ENCODE data around the gene DOCK7. TPM values are rescaled to one million over a fixed set of nuclear protein-coding genes. Genes with fewer than 3 reads are reported as not detected.
"Not testable (repeated sequence)": the region's sequence is repeated elsewhere in the genome, so short reads cannot be mapped to it uniquely, and the experiment has no call there.

Gene DOCK7
- total RNA-seq, 4 donors from 2014 or later = 34.1 to 47.7 (median 42.1) TPM

GRCh38 chr1:62685431-62685859 is 2.7 kb downstream of the DOCK7 start:
- TF ChIP-seq CTCF (IDR thresholded peaks at IDR 0.05) = no peak
- H3K27ac ChIP-seq = no peak overlapping the region
- no peaks in the 10 kb centered on the region for H3K36me3 ChIP-seq
- no peak overlapping the region for H3K4me3 ChIP-seq (replicated peaks in 1 of 3)
- 86 to 88% methylated on average over 3 of the region's 3 CpGs for WGBS, 2 donors
- DNase-seq = no peak
- peaks cover 21 to 28% of the 10 kb centered on the region in 2 donors for H3K4me1 ChIP-seq
- no peaks in the 10 kb centered on the region for H3K27me3 ChIP-seq
- intact Hi-C loops (cut with DNase I) = no loop called here
- no peaks in the 10 kb centered on the region for H3K9me3 ChIP-seq

GRCh38 chr1:62682531-62682930 is 5.7 kb downstream of the DOCK7 start:
- peaks cover 15 to 21% of the 10 kb centered on the region in 2 donors for H3K4me1 ChIP-seq
- TF ChIP-seq CTCF (IDR thresholded peaks at IDR 0.05) (no peak), POLR2A (IDR thresholded peaks at IDR 0.05) (no peak)
- H3K27me3 ChIP-seq = no peaks in the 10 kb centered on the region
- no peak for DNase-seq
- H3K36me3 ChIP-seq = no peaks in the 10 kb centered on the region
- intact Hi-C loops (cut with DNase I) = no loop called here
- no peak overlapping the region for H3K27ac ChIP-seq
- no peak overlapping the region for H3K4me3 ChIP-seq (replicated peaks in 1 of 3)
- H3K9me3 ChIP-seq = no peaks in the 10 kb centered on the region

GRCh38 chr1:62680992-62681391 is 7.2 kb downstream of the DOCK7 start:
- H3K27me3 ChIP-seq; H3K27ac ChIP-seq; H3K36me3 ChIP-seq; H3K9me3 ChIP-seq; DNase-seq; intact Hi-C loops (cut with DNase I); H3K4me3 ChIP-seq (replicated peaks in 1 of 3): not testable (repeated sequence)
- 89 to 91% methylated on average over 2 of the region's 2 CpGs for WGBS, 2 donors
- peaks cover 9 to 15% of the 10 kb centered on the region in 2 donors for H3K4me1 ChIP-seq

GRCh38 chr1:62677822-62678221 is 10.4 kb downstream of the DOCK7 start:
- 93 to 94% methylated on average over 2 of the region's 2 CpGs for WGBS, 2 donors
- DNase-seq; H3K27ac ChIP-seq; H3K4me3 ChIP-seq (replicated peaks in 1 of 3); H3K4me1 ChIP-seq; H3K27me3 ChIP-seq; H3K36me3 ChIP-seq; intact Hi-C loops (cut with DNase I); H3K9me3 ChIP-seq: not testable (repeated sequence)

- peaks cover 0 to 3% of the 10 kb centered on the region in 2 donors for H3K4me1 ChIP-seq
- no peak for DNase-seq
- no peak overlapping the region for H3K27ac ChIP-seq
- no peaks in the 10 kb centered on the region for H3K27me3 ChIP-seq
- H3K36me3 ChIP-seq = no peaks in the 10 kb centered on the region
- WGBS, 2 donors = 86 to 91% methylated on average over 2 of the region's 2 CpGs
- intact Hi-C loops (cut with DNase I) = no loop called here
- TF ChIP-seq CTCF (IDR thresholded peaks at IDR 0.05) (no peak), POLR2A (IDR thresholded peaks at IDR 0.05) (no peak)
- no peaks in the 10 kb centered on the region for H3K9me3 ChIP-seq
- no peak overlapping the region for H3K4me3 ChIP-seq (replicated peaks in 1 of 3)
Measured at GRCh38 chr1:62676611-62677356, 11.4 kb downstream of the DOCK7 start.

GRCh38 chr1:62673629-62674028 is 14.6 kb downstream of the DOCK7 start:
- H3K36me3 ChIP-seq = no peaks in the 10 kb centered on the region
- DNase-seq = no peak
- H3K4me1 ChIP-seq = peaks cover 0 to 3% of the 10 kb centered on the region in 2 donors
- TF ChIP-seq CTCF (IDR thresholded peaks at IDR 0.05) (no peak), POLR2A (IDR thresholded peaks at IDR 0.05) (no peak)
- no peak overlapping the region for H3K27ac ChIP-seq
- H3K27me3 ChIP-seq = no peaks in the 10 kb centered on the region
- WGBS, 2 donors = 82 to 92% methylated on average over 1 of the region's 1 CpG
- no peak overlapping the region for H3K4me3 ChIP-seq (replicated peaks in 1 of 3)
- intact Hi-C loops (cut with DNase I) = no loop called here
- no peaks in the 10 kb centered on the region for H3K9me3 ChIP-seq
